ENCODE results near the gene PPHLN1.

PPHLN1 gene

GRCh38 chr12:42306297-42306696, 19.7 kb upstream of the PPHLN1 start:
- Histone ChIP-seq H3K36me3 (ENCODE audit: control insufficient read depth, insufficient read depth, low read length) (no peaks in the 10 kb centered on the region), H3K27me3 (ENCODE audit: insufficient read depth, low read length, poor library complexity) (no peaks in the 10 kb centered on the region), H3K23ac (ENCODE audit: low read length) (no peak overlapping the region), H3K9ac (ENCODE audit: low read length) (no peak overlapping the region), H3K4me3 (ENCODE audit: low read length) (no peak overlapping the region), H3K18ac (ENCODE audit: low read length) (no peak overlapping the region), H4K5ac (ENCODE audit: low read length) (no peak overlapping the region), H3K4me1 (ENCODE audit: control insufficient read depth, low read depth, low read length) (no peaks in the 10 kb centered on the region), H3K4me2 (ENCODE audit: low read length) (no peak overlapping the region), H2BK120ac (ENCODE audit: low read depth, low read length) (no peak overlapping the region), H4K8ac (ENCODE audit: low read depth, low read length) (no peak overlapping the region), H3K4ac (ENCODE audit: low read depth, low read length) (no peak overlapping the region), H2AK5ac (ENCODE audit: low read length) (no peak overlapping the region), H2BK15ac (replicated peaks; ENCODE audit: low read depth) (no peak overlapping the region), H3K79me2 (ENCODE audit: control insufficient read depth, insufficient read depth, low read length) (no peaks in the 10 kb centered on the region), H3K27ac (ENCODE audit: low read depth, low read length) (no peak overlapping the region), H3K56ac (ENCODE audit: low read length) (no peak overlapping the region), H3K79me1 (ENCODE audit: low read length) (no peaks in the 10 kb centered on the region), H2BK5ac (ENCODE audit: low read length) (no peak overlapping the region)
- no CpG with 5 or more reads among the region's 3 CpGs for WGBS (ENCODE audit: extremely low coverage, insufficient coverage, low lambda C conversion rate)
- DNase-seq: no peak

GRCh38 chr12:42308390-42308789, 17.6 kb upstream of the PPHLN1 start:
- H2BK15ac ChIP-seq (replicated peaks; ENCODE audit: low read depth): no peak overlapping the region
- H2BK5ac ChIP-seq (ENCODE audit: low read length): no peak overlapping the region
- WGBS (ENCODE audit: extremely low coverage, insufficient coverage, low lambda C conversion rate): no CpG with 5 or more reads among the region's 2 CpGs
- no peak overlapping the region for H3K18ac ChIP-seq (ENCODE audit: low read length)
- H3K36me3 ChIP-seq (ENCODE audit: control insufficient read depth, insufficient read depth, low read length): no peaks in the 10 kb centered on the region
- no peaks in the 10 kb centered on the region for H3K27me3 ChIP-seq (ENCODE audit: insufficient read depth, low read length, poor library complexity)
- no peak overlapping the region for H3K9ac ChIP-seq (ENCODE audit: low read length)
- no peak overlapping the region for H2AK5ac ChIP-seq (ENCODE audit: low read length)
- no peak for DNase-seq
- no peak overlapping the region for H2BK120ac ChIP-seq (ENCODE audit: low read depth, low read length)
- H4K8ac ChIP-seq (ENCODE audit: low read depth, low read length): no peak overlapping the region
- H3K79me1 ChIP-seq (ENCODE audit: low read length): no peaks in the 10 kb centered on the region
- H3K79me2 ChIP-seq (ENCODE audit: control insufficient read depth, insufficient read depth, low read length): no peaks in the 10 kb centered on the region
- no peak overlapping the region for H3K23ac ChIP-seq (ENCODE audit: low read length)
- no peak overlapping the region for H3K4me3 ChIP-seq (ENCODE audit: low read length)
- H3K27ac ChIP-seq (ENCODE audit: low read depth, low read length): no peak overlapping the region
- H3K4me1 ChIP-seq (ENCODE audit: control insufficient read depth, low read depth, low read length): no peaks in the 10 kb centered on the region
- H4K5ac ChIP-seq (ENCODE audit: low read length): no peak overlapping the region
- H3K4ac ChIP-seq (ENCODE audit: low read depth, low read length): no peak overlapping the region
- H3K56ac ChIP-seq (ENCODE audit: low read length): no peak overlapping the region
- no peak overlapping the region for H3K4me2 ChIP-seq (ENCODE audit: low read length)

- no peak overlapping the region for H3K4ac ChIP-seq (ENCODE audit: low read depth, low read length)
- H2BK5ac ChIP-seq (ENCODE audit: low read length): no peak overlapping the region
- no peak overlapping the region for H4K8ac ChIP-seq (ENCODE audit: low read depth, low read length)
- H3K4me1 ChIP-seq (ENCODE audit: control insufficient read depth, low read depth, low read length): no peaks in the 10 kb centered on the region
- H3K23ac ChIP-seq (ENCODE audit: low read length): no peak overlapping the region
- H2BK15ac ChIP-seq (replicated peaks; ENCODE audit: low read depth): no peak overlapping the region
- H3K27ac ChIP-seq (ENCODE audit: low read depth, low read length): no peak overlapping the region
- no peak overlapping the region for H3K9ac ChIP-seq (ENCODE audit: low read length)
- H3K56ac ChIP-seq (ENCODE audit: low read length): no peak overlapping the region
- no peaks in the 10 kb centered on the region for H3K27me3 ChIP-seq (ENCODE audit: insufficient read depth, low read length, poor library complexity)
- H3K79me1 ChIP-seq (ENCODE audit: low read length): no peaks in the 10 kb centered on the region
- DNase-seq: no peak
- no CpG with 5 or more reads among the region's 6 CpGs for WGBS (ENCODE audit: extremely low coverage, insufficient coverage, low lambda C conversion rate)
- no peak overlapping the region for H3K18ac ChIP-seq (ENCODE audit: low read length)
- no peak overlapping the region for H3K4me3 ChIP-seq (ENCODE audit: low read length)
- no peaks in the 10 kb centered on the region for H3K36me3 ChIP-seq (ENCODE audit: control insufficient read depth, insufficient read depth, low read length)
- no peak overlapping the region for H3K4me2 ChIP-seq (ENCODE audit: low read length)
- H2AK5ac ChIP-seq (ENCODE audit: low read length): no peak overlapping the region
- no peak overlapping the region for H2BK120ac ChIP-seq (ENCODE audit: low read depth, low read length)
- H3K79me2 ChIP-seq (ENCODE audit: control insufficient read depth, insufficient read depth, low read length): no peaks in the 10 kb centered on the region
- no peak overlapping the region for H4K5ac ChIP-seq (ENCODE audit: low read length)
Measured at GRCh38 chr12:42309996-42310395, 16.0 kb upstream of the PPHLN1 start.

- no peaks in the 10 kb centered on the region for H3K27me3 ChIP-seq (ENCODE audit: insufficient read depth, low read length, poor library complexity)
- no peak overlapping the region for H3K4me2 ChIP-seq (ENCODE audit: low read length)
- H3K36me3 ChIP-seq (ENCODE audit: control insufficient read depth, insufficient read depth, low read length): no peaks in the 10 kb centered on the region
- no peak overlapping the region for H2BK5ac ChIP-seq (ENCODE audit: low read length)
- no peak for DNase-seq
- no peak overlapping the region for H2BK15ac ChIP-seq (replicated peaks; ENCODE audit: low read depth)
- no peak overlapping the region for H2BK120ac ChIP-seq (ENCODE audit: low read depth, low read length)
- H4K8ac ChIP-seq (ENCODE audit: low read depth, low read length): no peak overlapping the region
- no CpG with 5 or more reads among the region's 2 CpGs for WGBS (ENCODE audit: extremely low coverage, insufficient coverage, low lambda C conversion rate)
- H3K4me1 ChIP-seq (ENCODE audit: control insufficient read depth, low read depth, low read length): no peaks in the 10 kb centered on the region
- no peak overlapping the region for H3K18ac ChIP-seq (ENCODE audit: low read length)
- H3K79me1 ChIP-seq (ENCODE audit: low read length): no peaks in the 10 kb centered on the region
- no peaks in the 10 kb centered on the region for H3K79me2 ChIP-seq (ENCODE audit: control insufficient read depth, insufficient read depth, low read length)
- no peak overlapping the region for H3K4ac ChIP-seq (ENCODE audit: low read depth, low read length)
- no peak overlapping the region for H2AK5ac ChIP-seq (ENCODE audit: low read length)
- H4K5ac ChIP-seq (ENCODE audit: low read length): no peak overlapping the region
- no peak overlapping the region for H3K56ac ChIP-seq (ENCODE audit: low read length)
- H3K23ac ChIP-seq (ENCODE audit: low read length): no peak overlapping the region
- H3K27ac ChIP-seq (ENCODE audit: low read depth, low read length): no peak overlapping the region
- H3K4me3 ChIP-seq (ENCODE audit: low read length): no peak overlapping the region
- H3K9ac ChIP-seq (ENCODE audit: low read length): no peak overlapping the region
Measured at GRCh38 chr12:42315108-42315507, 10.9 kb upstream of the PPHLN1 start.

GRCh38 chr12:42320796-42321195, 5.2 kb upstream of the PPHLN1 start:
- Histone ChIP-seq H3K9ac (ENCODE audit: low read length) (no peak overlapping the region), H3K23ac (ENCODE audit: low read length) (no peak overlapping the region), H3K4me2 (ENCODE audit: low read length) (no peak overlapping the region), H3K79me2 (ENCODE audit: control insufficient read depth, insufficient read depth, low read length) (no peaks in the 10 kb centered on the region), H4K8ac (ENCODE audit: low read depth, low read length) (no peak overlapping the region), H2BK5ac (ENCODE audit: low read length) (no peak overlapping the region), H3K4me3 (ENCODE audit: low read length) (no peak overlapping the region), H3K4me1 (ENCODE audit: control insufficient read depth, low read depth, low read length) (no peaks in the 10 kb centered on the region), H3K79me1 (ENCODE audit: low read length) (peaks cover 2% of the 10 kb centered on the region), H2BK120ac (ENCODE audit: low read depth, low read length) (no peak overlapping the region), H3K27me3 (ENCODE audit: insufficient read depth, low read length, poor library complexity) (no peaks in the 10 kb centered on the region), H3K4ac (ENCODE audit: low read depth, low read length) (no peak overlapping the region), H3K27ac (ENCODE audit: low read depth, low read length) (no peak overlapping the region), H2AK5ac (ENCODE audit: low read length) (no peak overlapping the region), H2BK15ac (replicated peaks; ENCODE audit: low read depth) (no peak overlapping the region), H3K18ac (ENCODE audit: low read length) (no peak overlapping the region), H3K36me3 (ENCODE audit: control insufficient read depth, insufficient read depth, low read length) (no peaks in the 10 kb centered on the region), H3K56ac (ENCODE audit: low read length) (no peak overlapping the region), H4K5ac (ENCODE audit: low read length) (no peak overlapping the region)
- no peak for DNase-seq

- Histone ChIP-seq H3K27me3 (ENCODE audit: insufficient read depth, low read length, poor library complexity) (no peaks in the 10 kb centered on the region), H3K79me1 (ENCODE audit: low read length) (peaks cover 8% of the 10 kb centered on the region), H2BK120ac (ENCODE audit: low read depth, low read length) (no peak overlapping the region), H3K27ac (ENCODE audit: low read depth, low read length) (no peak overlapping the region), H3K4me1 (ENCODE audit: control insufficient read depth, low read depth, low read length) (peaks cover 5% of the 10 kb centered on the region), H4K5ac (ENCODE audit: low read length) (no peak overlapping the region), H2AK5ac (ENCODE audit: low read length) (no peak overlapping the region), H3K4me3 (ENCODE audit: low read length) (no peak overlapping the region), H3K18ac (ENCODE audit: low read length) (no peak overlapping the region), H3K4ac (ENCODE audit: low read depth, low read length) (no peak overlapping the region), H3K9ac (ENCODE audit: low read length) (no peak overlapping the region), H3K23ac (ENCODE audit: low read length) (no peak overlapping the region), H3K56ac (ENCODE audit: low read length) (no peak overlapping the region), H3K4me2 (ENCODE audit: low read length) (no peak overlapping the region), H2BK5ac (ENCODE audit: low read length) (no peak overlapping the region), H3K79me2 (ENCODE audit: control insufficient read depth, insufficient read depth, low read length) (peaks cover 15% of the 10 kb centered on the region), H2BK15ac (replicated peaks; ENCODE audit: low read depth) (no peak overlapping the region), H4K8ac (ENCODE audit: low read depth, low read length) (no peak overlapping the region), H3K36me3 (ENCODE audit: control insufficient read depth, insufficient read depth, low read length) (no peaks in the 10 kb centered on the region)
- DNase-seq: no peak
Measured at GRCh38 chr12:42322567-42322966, 3.4 kb upstream of the PPHLN1 start.

Measured in mesendoderm (in vitro differentiated cells).